Stimulated activated CD4-positive, alpha-beta T cell treated with anti-CD3 and anti-CD28 coated beads, TNF-alpha, amount 100 ng/mL, for 4 hours (primary cell): ENCODE measurements around the gene ASMTL.
"Not testable (repeated sequence)": the region's sequence is repeated elsewhere in the genome, so short reads cannot be mapped to it uniquely, and the experiment has no call there.

ENCODE experiments used
- DNase-seq, 3 experiments: peaks; one replicate each; pipeline ENCODE4 v3.0.0-alpha.2; 2020; ENCODE audit warnings: low read depth in 3 of 3

ASMTL gene, protein sequence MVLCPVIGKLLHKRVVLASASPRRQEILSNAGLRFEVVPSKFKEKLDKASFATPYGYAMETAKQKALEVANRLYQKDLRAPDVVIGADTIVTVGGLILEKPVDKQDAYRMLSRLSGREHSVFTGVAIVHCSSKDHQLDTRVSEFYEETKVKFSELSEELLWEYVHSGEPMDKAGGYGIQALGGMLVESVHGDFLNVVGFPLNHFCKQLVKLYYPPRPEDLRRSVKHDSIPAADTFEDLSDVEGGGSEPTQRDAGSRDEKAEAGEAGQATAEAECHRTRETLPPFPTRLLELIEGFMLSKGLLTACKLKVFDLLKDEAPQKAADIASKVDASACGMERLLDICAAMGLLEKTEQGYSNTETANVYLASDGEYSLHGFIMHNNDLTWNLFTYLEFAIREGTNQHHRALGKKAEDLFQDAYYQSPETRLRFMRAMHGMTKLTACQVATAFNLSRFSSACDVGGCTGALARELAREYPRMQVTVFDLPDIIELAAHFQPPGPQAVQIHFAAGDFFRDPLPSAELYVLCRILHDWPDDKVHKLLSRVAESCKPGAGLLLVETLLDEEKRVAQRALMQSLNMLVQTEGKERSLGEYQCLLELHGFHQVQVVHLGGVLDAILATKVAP

GRCh38 chrX:1452516-1453394 is at the start of gene ASMTL:
Gene ASMTL (minus strand): TSS chrX:1452909. CDS start chrX:1452840, 69 bp downstream.
- DNase-seq: peak; percentile 100

GRCh38 chrX:1502241-1502640 is 49.5 kb upstream of the ASMTL start:
- DNase-seq: no peak

DNA sequence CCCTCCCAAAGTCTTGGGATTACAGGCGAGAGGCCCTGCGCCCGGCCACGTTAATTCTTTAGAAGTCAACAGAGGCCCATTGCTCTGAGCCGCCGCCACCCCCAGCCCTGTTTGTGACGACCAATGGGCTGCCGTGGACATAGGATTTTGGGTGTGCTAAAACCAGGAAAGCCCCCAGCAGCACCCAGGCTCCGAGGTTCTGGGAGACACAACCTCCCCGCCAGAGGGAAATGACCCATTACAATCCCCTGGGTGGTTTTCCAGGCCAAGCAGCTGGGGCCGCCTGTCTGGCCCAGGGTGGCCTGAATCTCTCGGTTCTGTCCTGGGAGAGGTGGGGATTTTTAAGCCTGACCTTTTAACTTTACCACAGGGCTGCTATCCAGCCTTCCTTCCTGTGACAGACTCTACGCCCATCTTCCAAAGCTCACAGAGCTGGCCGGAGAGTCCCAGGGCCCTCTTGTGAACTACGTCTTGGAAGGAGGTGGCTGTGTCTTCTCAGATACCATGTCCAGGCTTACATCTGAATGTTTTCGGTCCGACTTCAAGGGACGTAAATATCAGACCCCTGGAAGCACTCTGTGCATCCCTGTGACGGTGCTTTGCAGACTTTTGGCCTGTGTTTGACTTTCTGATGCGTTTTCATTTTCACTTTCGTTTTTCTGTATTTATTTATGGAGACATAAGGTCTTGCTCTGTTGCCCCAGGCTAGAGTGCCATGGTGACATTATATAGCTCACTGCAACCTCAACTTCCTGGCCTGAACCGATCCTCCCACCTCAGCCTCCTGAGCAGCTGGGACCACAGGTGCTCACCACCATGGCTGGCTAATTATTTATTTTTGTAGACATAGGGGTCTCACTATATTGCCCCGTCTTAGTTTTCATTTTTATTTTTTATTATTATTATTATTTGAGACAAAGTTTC is 48.3 kb upstream of the ASMTL start:
- DNase-seq: no peak

DNA sequence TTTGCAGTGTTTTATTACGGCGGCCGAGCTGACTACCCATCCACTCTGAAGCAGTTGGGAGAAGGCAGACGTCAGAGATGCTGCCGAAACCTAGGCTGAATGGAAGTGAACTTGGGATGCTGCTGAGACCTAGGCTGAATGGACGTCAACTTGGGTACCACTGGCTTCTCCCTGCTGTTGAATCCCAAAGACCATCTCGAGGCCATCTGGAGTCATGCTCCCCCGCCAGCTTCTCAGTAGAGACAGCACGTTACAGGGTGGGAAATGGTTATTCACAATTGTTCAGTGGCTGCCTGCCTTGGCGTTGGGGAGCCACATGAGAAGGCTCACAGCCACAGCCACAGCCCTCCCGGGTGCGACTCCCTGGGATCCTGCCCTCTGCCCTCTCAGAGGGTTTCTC is 43.4 kb upstream of the ASMTL start:
- DNase-seq: no peak

- DNase-seq: no peak
Observed at GRCh38 chrX:1493877-1494510, 41.3 kb upstream of the ASMTL start.

GRCh38 chrX:1493412-1493811 is 40.7 kb upstream of the ASMTL start:
- no peak for DNase-seq

DNA sequence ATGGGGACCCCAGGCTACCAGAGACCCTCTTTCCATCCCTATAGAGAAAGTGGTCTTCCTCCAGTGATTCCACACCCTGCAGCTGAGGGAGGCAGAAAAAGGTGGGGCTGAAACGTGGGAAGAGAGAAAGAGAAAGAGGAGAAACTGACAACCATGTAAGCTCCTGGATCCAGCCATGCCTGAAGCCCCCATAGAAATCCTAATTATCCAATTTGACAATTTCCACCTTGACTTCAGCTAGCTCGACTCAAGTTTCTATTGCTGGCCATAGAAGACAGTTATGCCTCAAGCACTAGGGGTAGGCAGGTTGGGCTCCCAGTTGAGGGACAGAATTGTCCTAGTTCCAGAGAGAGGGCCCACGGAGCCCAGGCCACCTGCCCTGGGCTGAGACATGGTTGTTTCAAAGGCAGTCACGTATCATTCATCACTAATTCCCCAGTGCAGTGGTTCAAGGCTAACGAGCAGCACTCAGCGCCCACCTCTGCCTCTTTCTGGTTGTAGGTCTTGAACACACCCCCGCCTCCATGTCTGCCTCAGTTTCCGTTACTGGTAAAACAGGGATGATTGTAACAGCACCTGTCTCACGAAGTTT is 39.8 kb upstream of the ASMTL start:
- no peak for DNase-seq

DNA sequence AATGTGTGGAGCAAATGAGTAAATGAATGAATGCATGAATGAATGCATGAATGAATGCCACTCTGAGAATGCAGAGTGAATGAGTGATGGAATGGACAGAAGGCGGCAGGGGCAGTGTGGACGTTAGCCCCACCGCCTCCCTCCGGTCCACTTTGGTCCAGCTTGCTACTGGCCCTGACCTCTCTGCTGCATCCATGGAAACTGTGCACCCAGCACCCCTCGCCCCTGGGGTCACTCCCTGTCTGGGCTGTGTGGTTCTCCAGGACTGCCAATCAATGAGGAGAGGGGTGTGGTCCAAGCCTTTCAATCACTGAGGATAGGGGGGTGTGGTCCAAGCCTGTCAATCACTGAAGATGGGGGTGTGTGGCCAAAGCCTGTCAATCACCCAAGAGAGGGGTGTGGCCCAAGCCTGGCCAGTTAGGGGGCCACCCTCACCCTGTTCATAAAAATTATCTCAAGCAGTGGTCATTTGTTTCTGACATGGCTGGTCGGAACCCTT is 39.2 kb upstream of the ASMTL start:
- DNase-seq: no peak

GRCh38 chrX:1491248-1491647 is 38.5 kb upstream of the ASMTL start:
- not testable (repeated sequence) for DNase-seq

- DNase-seq: not testable (repeated sequence)
Observed at GRCh38 chrX:1490723-1491122, 38.0 kb upstream of the ASMTL start.

GRCh38 chrX:1489354-1489753 is 36.6 kb upstream of the ASMTL start:
- not testable (repeated sequence) for DNase-seq

DNA sequence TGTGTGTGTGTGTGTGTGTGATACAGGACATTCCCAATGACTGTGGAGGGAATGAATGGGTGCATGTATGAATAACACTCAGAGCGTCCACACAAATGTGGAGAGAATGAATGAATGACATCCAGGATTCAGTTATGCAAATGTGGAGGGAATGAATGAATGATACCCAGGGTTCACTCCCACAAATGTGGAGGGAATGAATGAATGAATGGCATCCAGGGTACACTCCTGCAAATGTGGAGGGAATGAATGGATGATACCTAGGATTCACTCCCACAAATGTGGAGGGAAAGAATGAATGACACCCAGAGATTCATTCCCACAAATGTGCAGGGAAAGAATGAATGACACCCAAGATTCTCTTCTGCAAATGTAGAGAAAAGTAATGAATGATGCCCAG is 36.0 kb upstream of the ASMTL start:
- DNase-seq: no peak

GRCh38 chrX:1488141-1488540 is 35.4 kb upstream of the ASMTL start:
- no peak for DNase-seq

- no peak for DNase-seq
Observed at GRCh38 chrX:1487401-1487800, 34.7 kb upstream of the ASMTL start.

GRCh38 chrX:1486749-1487361 is 34.1 kb upstream of the ASMTL start:
- DNase-seq: no peak

GRCh38 chrX:1486177-1486576 is 33.5 kb upstream of the ASMTL start:
- no peak for DNase-seq

- DNase-seq: no peak
Observed at GRCh38 chrX:1485033-1485432, 32.3 kb upstream of the ASMTL start.

GRCh38 chrX:1484638-1485019 is 31.9 kb upstream of the ASMTL start:
- DNase-seq: no peak

GRCh38 chrX:1483843-1484637 is 31.3 kb upstream of the ASMTL start:
- DNase-seq: no peak
